GM12878 (cell line): ENCODE data around the gene ARID4B.

Source experiments
- CHD2 ChIP-seq: IDR thresholded peaks from 2 replicates; pipeline ENCODE4 v1.6.1; 2011; ENCODE audit warnings: low read depth, low read length, improper control_type of control experiment, borderline replicate concordance
- CTCF ChIP-seq, 3 experiments: IDR thresholded peaks in 2 of 3; conservative IDR thresholded peaks in 1 of 3; 2 replicates each; pipeline ENCODE4 v1.5.1; 2011; ENCODE audit warnings: low read depth in 3 of 3, low read length in 3 of 3, mild to moderate bottlenecking in 3 of 3, control low read depth in 2 of 3, moderate library complexity in 2 of 3, inconsistent platforms in 1 of 3, mixed read lengths in 1 of 3; ENCODE audit not compliant: control insufficient read depth in 2 of 3, insufficient read depth in 1 of 3; ENCODE audit errors: extremely low read depth in 1 of 3
- POLR2A ChIP-seq: IDR thresholded peaks from 2 replicates; pipeline ENCODE4 v1.6.1; 2011; ENCODE audit warnings: low read depth, mild to moderate bottlenecking, low read length
- RAD21 ChIP-seq: IDR thresholded peaks from 2 replicates; pipeline ENCODE4 v1.6.1; 2011; ENCODE audit warnings: mild to moderate bottlenecking, low read depth, low read length, moderate library complexity; ENCODE audit not compliant: insufficient read depth
- RBBP5 ChIP-seq: fragments of 200-600 bp; sonication (generic); conservative IDR thresholded peaks from 2 replicates; pipeline ENCODE4 v1.6.1; 2016
- ZBTB33 ChIP-seq: fragments of 450-650 bp; IDR thresholded peaks from 2 replicates; pipeline ENCODE4 v1.6.1; 2017; ENCODE audit warnings: mild to moderate bottlenecking

- TF ChIP-seq RBBP5 (no peak), ZBTB33 (no peak), RAD21 (0 out of 2 replicates have a peak, but pooled peaks have one; percentile 6), CTCF (IDR thresholded peaks at IDR 0.05 in 2 of 3, conservative IDR thresholded peaks at IDR 0.05 in 1 of 3; ENCODE audit: control insufficient read depth in 2 of 3, extremely low read depth in 1 of 3, insufficient read depth in 1 of 3, low read depth in 3 of 3, low read length in 3 of 3) (no peak), CHD2 (no peak), POLR2A (peak; percentile 31; the same call in 1 of the 2 replicates)
Measured at GRCh38 chr1:235326719-235327558, 1.0 kb downstream of the ARID4B start.
